Measurements from ENCODE around the gene ABCC12.

The ABCC12 gene

DNA sequence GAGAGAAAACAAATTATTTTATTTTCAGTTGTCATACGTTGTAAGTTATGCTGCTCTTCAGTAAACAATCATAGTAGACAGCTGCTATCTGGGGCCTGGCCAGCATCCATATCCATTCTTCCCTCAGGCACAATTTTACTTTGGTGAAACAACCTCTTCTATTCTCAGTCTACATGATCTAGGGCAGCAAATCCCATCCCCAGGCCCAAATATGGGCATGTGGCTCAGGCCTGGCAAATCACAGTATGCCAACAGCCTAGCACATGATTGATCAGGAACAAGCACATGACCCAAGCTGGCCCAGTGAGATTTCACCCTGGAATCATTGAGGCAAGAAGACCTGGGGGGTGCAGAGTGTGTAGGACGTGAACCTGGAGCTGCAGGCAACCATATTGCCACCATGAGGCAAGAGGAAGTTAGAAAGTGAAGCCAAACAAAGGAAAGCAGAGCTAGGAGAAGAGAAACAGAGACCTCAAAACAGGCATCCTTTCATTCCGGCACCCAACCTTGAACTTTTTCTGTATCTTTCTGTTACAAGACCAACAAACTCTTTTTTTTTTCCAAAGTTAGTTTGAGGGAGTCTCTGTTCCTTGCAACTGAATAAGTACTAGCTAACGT, 10.3 kb upstream of the ABCC12 start:
- no peak for DNase-seq

DNA sequence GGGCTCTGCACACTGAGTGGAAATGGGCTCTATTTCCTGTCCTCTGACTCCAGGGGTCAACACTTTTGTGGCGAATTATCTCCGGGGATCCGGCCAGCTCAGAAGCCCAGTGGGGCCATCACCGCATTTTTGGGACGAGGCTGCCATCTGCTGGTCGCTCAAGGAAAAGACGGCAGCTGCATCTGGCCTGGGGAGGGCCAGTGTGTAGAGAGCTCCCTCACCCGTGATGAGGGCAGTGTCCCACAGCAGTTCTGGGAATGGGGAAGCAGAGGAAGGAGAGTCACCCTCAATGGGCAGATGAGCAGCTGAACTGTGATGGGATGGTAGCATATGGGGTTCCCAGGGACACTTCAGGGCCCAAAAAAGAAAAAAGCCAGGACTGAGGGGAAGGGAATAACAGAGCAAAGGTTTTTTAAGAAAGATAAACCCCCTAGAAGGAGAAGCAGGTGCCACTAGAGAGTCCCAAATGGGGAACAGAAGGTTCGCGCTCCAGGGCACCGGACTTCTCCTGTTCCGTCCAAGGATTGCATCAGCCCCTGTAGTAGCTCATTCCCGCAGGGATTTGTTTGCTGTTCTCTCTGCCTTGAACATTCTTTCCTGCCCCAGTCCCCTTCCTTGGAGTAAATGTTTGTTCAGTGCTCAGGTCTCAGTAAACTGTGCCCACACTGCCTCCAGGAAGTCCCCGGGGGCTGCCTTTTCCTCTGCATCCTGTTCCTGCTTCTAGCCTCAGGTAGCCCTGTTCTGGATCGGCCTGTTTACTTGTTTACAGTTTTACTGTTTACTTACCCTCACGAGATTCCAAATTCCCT, 9.3 kb upstream of the ABCC12 start:
- DNase-seq: peak; percentile 59

DNA sequence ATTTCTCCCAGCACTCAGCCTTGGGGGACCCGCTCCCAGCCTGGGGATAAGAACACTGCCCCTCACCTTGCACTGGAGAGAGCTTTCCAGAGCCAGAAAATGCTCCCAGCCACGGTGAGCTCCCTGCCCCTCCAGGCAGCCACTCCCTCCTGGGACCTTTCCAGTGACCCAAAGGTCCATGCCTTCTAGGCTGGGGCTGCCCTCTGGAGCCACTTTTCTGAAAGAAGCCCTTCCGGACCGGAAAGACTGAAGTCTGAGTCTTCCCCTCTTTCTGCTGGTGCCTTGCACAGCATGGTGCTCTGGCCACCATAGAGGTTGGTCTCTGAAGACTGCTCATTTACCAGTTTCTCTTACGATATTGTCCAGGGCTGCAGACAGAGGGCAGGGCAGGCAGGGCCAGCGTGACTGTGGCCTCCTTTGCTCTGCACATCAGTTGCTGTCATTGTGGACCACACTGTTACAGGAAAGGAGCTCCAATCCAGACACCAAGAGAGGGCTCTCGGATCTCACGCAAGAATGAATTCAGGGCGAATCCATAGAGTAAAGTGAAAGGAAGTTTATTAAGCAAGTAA, 7.1 kb upstream of the ABCC12 start:
- no peak for DNase-seq

DNA sequence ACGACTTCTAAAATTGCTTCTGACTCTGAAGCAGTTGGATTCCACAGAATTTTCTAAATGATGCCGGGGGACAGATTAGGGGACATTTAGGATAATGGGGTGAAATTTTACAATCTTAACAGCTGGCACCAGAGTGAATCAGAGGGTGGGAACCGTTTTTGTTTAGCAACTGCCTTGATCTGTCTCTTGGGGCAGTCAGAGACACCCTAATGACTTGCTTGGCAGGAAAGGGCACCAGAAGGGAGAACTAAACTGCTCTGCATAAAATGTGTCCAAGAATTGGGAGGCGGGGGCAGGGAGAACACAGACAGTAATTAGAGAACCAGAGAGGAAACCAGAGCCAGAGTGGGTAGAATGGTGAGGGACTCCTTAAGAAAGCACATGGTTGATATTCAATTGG, 6.1 kb upstream of the ABCC12 start:
- DNase-seq: no peak

DNA sequence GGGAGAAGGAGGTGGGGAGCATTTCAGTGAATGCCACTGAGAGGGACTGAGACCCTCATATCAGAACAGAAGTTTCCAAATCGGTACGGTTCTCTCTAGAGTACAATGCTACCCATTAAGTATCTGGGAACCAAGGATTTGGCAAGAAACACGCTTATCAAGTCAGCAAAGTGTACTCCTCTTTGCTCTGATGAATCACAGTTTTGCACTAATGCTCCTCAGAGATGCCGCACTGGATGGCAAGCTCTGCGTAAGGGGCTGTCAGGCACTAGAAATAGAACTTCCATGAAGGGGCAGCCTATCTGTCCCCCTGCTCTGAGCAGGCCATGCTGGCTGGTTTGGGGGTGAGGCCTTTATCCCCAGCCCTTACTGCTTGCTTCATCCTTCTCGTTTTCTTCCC, 4.8 kb upstream of the ABCC12 start:
- DNase-seq: no peak

DNA sequence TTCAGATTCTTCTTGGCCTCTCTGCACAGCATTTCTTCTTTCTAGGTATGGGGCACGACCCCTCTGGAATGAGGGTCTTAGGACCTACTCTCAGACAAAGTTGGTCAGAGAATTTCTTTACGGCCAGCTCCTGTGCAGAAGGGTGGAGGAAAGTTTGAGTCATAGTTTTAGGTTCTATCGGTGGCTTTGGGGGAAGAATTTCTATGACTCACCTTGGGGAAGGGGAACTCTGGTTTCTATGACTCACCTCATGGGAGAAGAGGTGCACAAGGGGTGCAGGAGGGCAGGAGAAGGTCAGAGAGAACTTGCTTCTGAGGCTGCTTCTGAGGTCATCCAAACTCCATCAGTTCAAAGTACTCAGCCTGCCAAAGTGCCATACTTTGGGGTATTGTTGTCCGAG, 2.5 kb upstream of the ABCC12 start:
- no peak for DNase-seq

DNA sequence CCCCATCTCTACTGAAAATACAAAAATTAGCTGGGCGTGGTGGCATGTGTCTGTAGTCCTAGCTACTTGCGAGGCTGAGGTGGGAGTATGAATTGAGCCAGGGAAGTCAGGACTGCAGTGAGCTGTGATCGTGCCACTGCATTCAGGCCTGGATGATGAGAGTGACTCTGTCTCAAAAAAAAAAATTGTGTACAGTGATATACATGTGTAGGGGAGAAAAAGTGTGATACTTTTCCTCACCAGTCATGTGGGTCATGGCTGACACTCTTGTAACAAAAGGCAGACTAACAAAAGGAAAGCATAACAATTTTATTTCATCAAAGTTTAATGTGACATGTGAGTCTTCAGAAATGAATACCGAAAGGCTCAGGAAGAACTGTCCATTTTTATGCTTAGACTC, 2.0 kb upstream of the ABCC12 start:
- no peak for DNase-seq

DNA sequence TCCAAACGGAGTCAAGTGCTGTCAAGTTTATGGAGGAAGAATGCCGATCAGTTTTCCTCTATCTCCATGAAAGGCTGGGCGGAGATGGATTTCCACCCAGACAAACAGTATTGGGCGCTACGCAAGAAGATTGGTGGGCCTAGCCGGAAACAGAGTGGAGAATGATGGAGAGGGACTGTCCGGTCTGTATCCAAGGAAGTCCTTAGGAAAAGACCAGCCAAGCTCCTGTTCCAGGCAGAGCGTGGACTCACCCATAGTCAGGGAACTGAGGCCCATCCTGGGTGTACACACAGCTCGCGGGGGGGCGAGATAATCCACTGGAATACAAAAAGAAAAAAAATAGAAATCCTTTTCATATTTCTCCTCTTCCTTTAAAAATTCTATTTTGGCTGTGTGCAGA, 1.5 kb upstream of the ABCC12 start:
- DNase-seq: no peak

DNA sequence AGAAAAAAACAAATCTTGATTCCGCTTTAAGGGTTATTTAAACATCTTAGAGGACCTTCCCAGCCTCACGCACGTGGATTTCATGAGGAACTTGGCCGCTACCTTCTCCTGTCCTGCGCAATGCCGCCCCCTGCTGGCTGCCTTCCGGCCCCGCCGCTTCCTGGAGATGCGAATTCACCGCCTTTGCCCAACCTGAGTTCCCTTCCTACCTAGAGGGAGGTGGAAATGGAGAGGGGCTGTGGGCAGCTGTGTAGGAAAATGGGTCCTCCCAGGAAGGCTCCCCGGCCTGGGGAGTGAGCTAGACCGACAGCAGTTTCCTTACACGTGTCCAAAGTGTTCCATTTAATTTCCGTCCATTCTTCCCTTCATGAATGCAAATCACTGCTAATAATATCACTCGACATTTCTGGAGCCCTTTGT, 1.0 kb upstream of the ABCC12 start:
- peak; percentile 67 for DNase-seq

DNA sequence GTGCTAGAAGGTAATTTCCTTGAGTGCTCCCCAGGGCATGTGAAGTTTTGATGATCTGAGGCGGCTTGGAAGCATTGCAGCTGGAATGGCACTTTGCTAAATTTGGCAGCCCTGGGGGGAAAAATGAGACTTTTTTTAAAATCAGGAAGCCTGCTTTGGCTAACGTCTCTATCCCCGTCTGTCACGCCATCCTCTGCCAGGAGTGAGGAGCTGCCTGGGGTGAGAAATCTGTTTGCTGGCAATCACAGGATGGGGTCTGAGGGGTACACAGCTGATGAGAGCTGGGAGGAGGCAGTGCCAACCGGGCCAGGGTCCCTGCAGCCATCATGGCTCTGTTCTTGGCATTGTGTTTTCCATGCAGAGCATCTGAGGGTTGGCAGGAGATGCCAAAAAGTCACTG, 2.0 kb downstream of the ABCC12 start:
- DNase-seq: no peak

DNA sequence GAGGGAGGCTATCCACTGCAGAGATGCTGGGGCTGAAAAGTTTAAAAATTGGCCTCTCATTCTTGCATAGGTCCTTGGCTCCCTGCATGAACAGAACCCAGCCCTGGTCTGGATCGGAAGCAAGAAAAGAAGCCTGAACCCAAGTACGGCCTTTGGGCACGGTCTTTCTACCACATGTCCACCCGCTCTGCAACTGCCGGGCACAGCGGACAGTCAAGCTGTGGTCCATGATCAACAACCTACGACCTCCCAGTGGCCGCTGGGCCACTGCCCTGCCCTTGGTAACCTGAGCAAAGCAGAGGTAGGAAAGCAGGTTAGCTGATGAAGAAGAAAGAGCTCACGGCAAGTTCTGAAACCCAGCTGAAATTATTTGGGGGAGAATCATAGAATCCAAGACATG, 3.6 kb downstream of the ABCC12 start:
- no peak for DNase-seq

DNA sequence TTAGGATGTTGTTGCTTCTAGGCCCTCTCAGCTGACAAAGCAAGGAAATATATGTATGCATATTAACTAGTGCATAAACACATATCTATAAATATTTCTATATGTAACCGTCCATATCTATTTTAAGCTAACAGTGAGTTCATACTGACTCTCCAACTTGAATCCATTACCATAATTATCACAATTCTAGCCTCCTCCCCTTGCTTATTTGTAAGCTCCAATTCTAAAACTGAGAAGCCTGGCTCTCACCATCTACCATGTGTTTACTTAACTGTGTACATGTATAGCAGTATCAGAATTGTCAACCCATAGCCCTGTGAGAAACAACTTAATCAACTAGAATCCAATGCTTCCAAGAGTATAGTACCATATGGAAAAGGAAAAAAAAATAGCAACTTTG, 5.1 kb downstream of the ABCC12 start:
- no peak for DNase-seq

DNA sequence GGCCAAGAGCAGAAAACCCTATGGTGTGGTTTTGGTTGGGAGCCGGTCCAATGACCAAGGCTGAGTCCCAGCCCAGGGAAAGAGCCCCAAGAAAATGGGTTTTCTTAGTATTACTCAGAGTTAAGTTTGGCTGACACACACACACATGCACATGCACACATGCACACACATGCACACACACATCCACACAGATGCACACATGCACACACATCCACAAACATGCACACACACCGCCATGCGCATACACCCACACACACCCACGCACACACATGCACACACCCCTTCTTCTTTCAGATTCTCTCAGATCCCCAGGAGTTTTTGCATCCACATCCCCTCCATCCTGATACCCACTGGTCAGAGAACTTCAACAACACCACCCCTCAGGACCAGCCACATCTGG, 9.1 kb downstream of the ABCC12 start:
- DNase-seq: no peak

DNA sequence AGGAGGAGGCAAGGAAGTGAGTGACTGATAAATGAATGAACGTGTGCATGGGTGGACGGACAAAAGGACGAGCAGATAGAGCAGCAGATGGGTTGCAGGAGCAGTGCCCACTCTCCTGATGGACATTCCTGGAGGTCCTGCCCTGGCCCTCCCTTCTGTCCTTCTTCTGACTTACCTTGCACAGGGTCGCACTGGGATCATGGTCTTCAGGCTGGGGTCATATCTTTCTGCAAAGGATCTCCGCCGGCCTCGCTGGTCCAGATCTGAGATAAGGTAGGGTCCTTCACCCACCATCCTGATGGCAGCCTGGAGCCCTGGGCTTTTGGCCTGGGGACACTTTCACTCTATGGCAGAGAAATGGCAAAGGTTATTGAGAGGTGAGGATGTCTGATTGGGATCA, 9.7 kb downstream of the ABCC12 start:
- DNase-seq: no peak

DNA sequence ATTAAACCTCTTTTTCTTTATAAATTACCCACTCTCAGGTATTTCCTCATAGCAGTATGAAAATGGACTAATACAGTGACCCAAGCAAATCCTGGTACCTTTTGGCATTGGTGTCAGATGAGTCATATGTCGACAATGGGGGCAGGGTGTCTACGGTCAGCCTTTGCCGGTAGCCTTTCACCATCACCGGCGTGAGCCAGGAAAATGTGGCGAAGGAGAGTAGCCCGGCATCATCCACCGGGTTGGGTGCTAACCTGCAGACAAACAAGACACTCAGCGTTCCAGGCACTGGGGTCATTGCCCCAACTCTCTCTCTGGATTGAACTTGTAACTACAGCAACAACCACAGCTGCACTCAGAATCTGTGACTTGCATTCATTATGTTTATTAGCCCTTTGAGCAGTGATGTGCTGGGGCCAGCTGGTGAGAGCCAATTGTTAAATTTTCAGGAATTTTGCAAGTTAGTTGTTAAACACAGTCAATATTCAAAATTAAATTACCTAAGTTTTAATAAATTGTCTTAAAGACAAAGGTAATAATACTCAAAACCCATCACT, 11.9 kb downstream of the ABCC12 start:
- DNase-seq: no peak

DNA sequence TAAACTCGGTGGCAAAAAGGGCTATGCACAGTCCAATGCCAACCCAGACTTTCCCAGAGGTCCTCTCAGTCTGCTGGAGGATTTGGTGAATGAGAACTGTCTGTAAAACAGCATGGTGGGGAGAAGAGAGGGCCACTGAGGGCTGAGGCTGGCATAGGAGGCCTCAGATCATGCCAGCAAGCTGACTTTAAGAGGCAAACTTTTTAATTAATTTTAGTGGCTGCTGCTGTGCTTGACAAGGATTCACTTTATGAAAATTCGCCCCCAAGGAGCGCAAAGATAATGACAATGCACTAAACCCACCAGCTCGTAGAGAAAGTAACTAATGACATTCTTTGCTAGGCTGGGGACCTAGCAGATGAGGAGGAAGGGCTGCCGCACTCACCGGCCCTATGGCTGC, 15.0 kb downstream of the ABCC12 start:
- DNase-seq: no peak

DNA sequence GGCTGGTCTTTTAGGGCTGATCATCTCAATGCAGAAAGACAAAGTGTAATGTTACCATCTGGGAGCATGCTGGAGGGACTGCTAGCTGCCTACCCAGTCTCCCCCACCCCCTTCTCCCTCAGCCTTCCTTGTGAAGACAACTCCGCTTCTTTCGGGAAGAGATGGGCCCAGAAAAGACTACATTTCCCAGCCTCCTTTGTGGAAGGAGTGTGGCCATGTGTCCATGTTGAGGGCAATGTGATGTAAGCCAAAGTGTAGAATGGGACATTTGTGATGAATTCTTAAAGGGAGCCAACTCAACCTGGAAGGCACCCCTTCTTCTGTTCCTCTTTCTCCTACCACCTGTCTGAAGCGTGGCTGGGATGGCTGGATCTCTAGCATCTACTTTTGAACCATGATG, 16.3 kb downstream of the ABCC12 start:
- no peak for DNase-seq

DNA sequence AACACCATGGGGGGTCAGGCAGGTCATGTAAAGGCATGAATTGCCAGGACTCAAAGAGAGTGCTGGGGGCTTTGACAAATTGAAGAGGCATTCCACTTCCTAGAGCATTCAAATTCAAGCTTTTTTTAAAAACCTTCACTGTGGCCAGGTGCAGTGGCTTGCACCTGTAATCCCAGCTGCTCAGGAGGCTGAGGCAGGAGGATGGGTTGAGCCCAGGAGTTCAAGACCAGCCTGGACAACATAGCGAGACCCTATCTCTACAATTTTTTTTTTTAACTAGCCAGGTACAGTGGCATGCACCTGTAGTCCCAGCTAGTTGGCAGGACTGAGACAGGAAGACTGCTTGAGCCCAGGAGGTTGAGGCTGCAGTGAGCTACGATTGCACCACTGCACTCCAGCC, 17.2 kb downstream of the ABCC12 start:
- no peak for DNase-seq

DNA sequence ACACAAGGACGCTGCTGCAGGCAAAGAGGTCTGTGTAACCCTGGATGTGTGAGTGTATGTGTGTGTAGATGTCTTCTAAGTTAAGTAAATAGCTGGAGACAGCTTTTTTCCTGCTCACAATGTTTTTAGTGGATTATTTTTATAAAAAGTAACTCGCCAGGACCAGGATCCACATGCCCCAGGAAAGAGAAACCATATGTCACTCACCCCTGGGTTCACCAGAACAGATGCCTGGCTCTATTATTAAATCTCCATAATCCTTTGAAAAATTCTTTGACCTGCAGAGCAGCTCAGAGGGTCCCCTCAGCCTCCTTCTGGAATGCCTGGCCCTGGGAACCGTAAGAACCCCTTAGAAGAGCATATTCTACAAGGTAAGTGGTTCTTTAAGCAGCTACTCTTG, 18.0 kb downstream of the ABCC12 start:
- DNase-seq: no peak

DNA sequence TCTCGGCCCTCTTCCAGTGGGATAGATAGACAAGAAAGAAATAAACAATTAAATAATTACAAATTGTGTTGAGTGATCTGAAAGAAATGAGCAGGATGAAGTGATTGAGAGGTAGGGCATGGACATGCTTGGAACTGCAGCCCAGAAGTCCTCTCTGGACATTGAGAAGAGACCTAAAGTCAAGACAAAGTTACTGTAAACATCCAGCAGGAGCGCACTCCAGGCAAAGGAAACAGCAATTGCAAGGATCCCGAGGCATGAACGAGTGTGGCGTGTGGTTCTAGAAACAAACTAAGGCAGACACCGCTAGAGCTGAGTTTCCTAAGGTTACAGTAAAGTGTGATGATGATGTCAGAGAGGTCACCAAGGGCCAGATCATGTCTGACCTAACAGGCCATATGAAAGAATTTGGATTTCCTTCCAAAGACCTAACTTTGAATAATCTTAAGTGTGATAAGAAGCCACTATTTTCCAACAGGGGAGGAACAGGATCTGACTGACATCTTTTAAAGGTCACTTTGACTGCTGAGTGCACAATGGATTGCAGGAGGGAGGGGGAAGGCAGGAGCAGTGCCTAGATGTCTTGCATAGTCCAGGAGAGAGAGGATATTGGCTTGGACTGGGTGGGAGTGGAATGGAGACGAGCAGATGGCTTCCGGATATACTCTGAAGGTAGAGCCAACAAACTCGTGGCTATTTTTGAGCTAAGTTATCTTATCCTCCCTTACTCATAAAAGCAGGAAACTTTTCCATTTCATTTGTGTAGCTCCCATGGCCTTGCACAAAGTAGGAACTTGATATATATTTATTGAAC, 19.0 kb downstream of the ABCC12 start:
- no peak for DNase-seq

DNA sequence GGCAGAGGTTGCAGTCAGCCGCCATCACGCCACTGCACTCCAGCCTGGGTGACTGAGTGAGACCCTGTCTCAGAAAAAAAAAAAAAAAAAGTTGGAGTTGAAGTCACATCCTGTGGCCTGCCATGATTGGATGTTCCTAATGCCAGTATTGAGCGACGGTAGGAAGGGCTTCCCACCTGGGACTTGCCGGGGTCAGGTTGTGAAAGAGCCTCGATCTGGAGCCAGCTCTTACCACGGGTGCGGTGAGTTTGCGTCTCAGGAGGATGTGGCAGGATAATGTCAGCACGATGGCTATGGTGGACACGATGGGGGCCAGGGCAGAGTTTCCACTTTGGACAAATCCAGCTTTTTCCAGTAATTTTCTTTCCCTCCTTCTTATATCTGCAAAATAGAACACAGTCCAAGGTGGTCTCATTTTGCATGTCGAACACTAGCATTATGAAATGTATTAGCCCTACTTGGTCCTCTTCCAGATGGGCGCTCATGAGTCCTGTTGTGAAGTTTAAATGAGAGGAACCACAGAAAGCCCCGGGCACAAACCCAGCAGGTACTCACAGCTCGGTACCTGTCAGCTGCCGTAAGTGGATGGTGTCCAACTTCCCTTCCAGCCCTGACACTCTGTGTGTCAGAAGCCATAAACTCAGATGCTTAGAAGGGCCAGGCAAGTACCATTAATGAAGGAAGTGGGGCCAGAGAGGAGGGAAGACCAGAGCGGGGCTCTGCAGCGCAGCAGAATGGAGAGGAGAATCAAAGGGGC, 22.2 kb downstream of the ABCC12 start:
- DNase-seq: no peak

DNA sequence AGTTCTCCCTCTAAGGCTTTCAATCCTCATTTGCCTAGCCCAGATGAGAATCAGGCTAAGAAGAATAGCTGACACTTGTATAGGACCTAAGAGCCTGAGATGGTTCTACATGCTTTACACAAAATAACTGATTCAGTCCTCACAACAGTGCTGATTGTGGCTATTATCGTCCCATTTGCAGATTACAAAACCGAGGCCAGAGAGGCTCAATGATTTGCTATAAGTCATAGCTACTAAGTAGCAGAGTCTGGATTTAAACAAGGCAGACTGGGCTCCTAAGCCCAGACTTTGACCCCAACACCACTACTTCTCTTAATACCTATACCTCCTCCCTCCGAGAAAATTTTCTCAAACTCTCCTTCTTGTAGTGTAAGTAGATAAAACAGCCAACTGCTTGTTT, 23.1 kb downstream of the ABCC12 start:
- no peak for DNase-seq
